Type B pancreatic cell (in vitro differentiated cells): Measurements from ENCODE around the gene PACS2. TPM values are rescaled to one million over a fixed set of nuclear protein-coding genes. Genes with fewer than 3 reads are reported as not detected.

Experiments
- DNase-seq: peaks from one replicate; pipeline ENCODE4 v3.0.0; 2021; ENCODE audit warnings: mixed read lengths; ENCODE audit not compliant: unreplicated experiment; ENCODE audit errors: extremely low spot score
- H3K27ac Mint-ChIP-seq: 2 replicates; pipeline ENCODE4 v1.8.0; 2021; ENCODE audit warnings: mild to moderate bottlenecking, mixed read lengths
- H3K27me3 Mint-ChIP-seq: 2 replicates; pipeline ENCODE4 v1.8.0; 2021; ENCODE audit warnings: mixed read lengths
- H3K36me3 Mint-ChIP-seq: 2 replicates; pipeline ENCODE4 v1.8.0; 2021; ENCODE audit warnings: mixed read lengths
- H3K4me1 Mint-ChIP-seq: one replicate; pipeline ENCODE4 v1.8.0; 2021; ENCODE audit warnings: mixed read lengths; ENCODE audit not compliant: unreplicated experiment
- H3K4me3 Mint-ChIP-seq: 2 replicates; pipeline ENCODE4 v1.8.0; 2021; ENCODE audit warnings: mild to moderate bottlenecking, mixed read lengths
- H3K9me3 Mint-ChIP-seq: 2 replicates; pipeline ENCODE4 v1.8.0; 2021; ENCODE audit warnings: mixed read lengths
- CTCF ChIP-seq: fragments of 200-600 bp; sonication (generic); conservative IDR thresholded peaks from 2 replicates; pipeline ENCODE4 v1.5.0; 2021; ENCODE audit warnings: antibody characterized with exemption, mild to moderate bottlenecking
- total RNA-seq: library from RNA; stranded (reverse); gene quantifications from 2 replicates; pipeline ENCODE4 v1.2.1, GENCODE V29; 2021; ENCODE audit warnings: low replicate concordance

PACS2 gene
- total RNA-seq, 1 donor from 2014 or later, result 101 TPM

- Mint-ChIP-seq H3K4me3 (no peak overlapping the region), H3K4me1 (peaks cover under 1% of the 10 kb centered on the region), H3K27me3 (no peaks in the 10 kb centered on the region), H3K27ac (no peak overlapping the region), H3K36me3 (no peaks in the 10 kb centered on the region), H3K9me3 (no peaks in the 10 kb centered on the region)
- DNase-seq, result no peak
- no peak for TF ChIP-seq CTCF
Measured at GRCh38 chr14:105446971-105447370, 132.4 kb downstream of the PACS2 start.

Other genes with a start within 250 kb of the PACS2 start
- gene GPR132, start 249.3 kb upstream of the PACS2 start, total RNA-seq, result 0.24 and 0.33 TPM in 2 replicates
- gene JAG2, start 146.0 kb upstream of the PACS2 start, total RNA-seq, result 16.5 and 37.1 TPM in 2 replicates
- gene NUDT14, start 133.4 kb upstream of the PACS2 start, total RNA-seq, result 33.3 and 49.6 TPM in 2 replicates
- 38.8 and 44.7 TPM in 2 replicates for gene BTBD6, start 66.2 kb upstream of the PACS2 start, total RNA-seq
- gene BRF1, start 13.7 kb upstream of the PACS2 start, total RNA-seq, result 39.8 and 47.7 TPM in 2 replicates
- 0.76 and 4.1 TPM in 2 replicates for gene TEX22, start 83.8 kb downstream of the PACS2 start, total RNA-seq
- gene MTA1, start 105.1 kb downstream of the PACS2 start, total RNA-seq, result 113 and 194 TPM in 2 replicates
- 11.2 and 20.3 TPM in 2 replicates for gene CRIP2, start 160.1 kb downstream of the PACS2 start, total RNA-seq
- 5.1 and 15.4 TPM in 2 replicates for gene CRIP1, start 172.1 kb downstream of the PACS2 start, total RNA-seq
- 11.9 and 22.1 TPM in 2 replicates for gene TEDC1, start 176.5 kb downstream of the PACS2 start, total RNA-seq
- gene TMEM121, start 211.8 kb downstream of the PACS2 start, total RNA-seq, result 1.4 and 5.5 TPM in 2 replicates